ENCODE measurements around the gene GDI1. TPM values are rescaled to one million over a fixed set of nuclear protein-coding genes. Genes with fewer than 3 reads are reported as not detected.

Gene GDI1
- total and polyA plus RNA-seq, 9 of the 15 experiments (the other 6 are each of a cell fraction or from before 2014, with no cell fraction given): 0.97 to 82.6 (median 37.5) TPM

DNA sequence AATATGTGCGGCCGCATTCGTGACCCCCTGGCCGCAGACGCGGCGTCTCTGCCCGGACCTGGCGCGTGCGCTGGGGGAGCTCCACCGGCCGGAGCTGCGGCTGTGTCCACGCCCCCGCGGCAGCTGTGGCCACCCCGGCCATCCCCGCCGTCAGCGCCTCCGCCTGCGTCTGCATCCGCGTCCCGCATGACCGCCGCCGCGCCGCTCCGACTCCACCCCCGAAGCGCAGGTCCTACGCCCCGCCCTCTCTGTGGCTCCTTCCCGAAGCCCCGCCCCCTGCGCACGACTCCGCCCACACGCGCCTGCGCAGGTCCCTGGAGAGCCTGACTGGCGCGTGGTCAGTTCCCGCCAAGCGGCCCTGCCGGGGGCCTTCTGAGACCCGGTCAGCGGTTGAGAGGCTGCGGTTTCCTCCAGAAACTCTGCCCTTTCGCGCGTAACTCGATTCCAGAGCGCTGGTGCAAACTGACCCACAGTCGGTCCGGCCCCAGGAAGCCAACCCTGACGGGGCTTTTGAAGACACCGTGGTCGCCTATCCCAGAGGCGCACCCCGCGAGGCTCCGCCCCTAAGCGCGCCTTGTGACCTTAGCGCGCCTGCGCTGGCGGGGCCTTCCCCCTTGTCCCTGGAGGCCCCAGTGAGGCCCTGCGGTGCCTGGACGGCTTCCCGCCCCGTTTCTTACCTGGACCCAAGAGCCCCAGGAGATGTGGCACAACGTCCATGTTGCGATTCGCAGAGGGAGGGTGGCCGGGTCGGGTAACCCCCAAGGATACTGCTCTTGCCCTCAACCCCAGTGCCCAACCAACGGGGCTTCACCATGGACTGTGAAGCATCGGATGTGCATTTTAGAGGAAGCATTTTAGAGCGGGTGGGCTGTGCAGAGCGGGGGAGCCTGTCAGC, 42.0 kb downstream of the GDI1 start, which contains the start of gene LAGE3 (continued):
- TF ChIP-seq GTF2A2 (tag; IDR thresholded peaks at IDR 0.05) (no peak), SP1 (CRISPR knock-in tag; IDR thresholded peaks at IDR 0.05) (peak; percentile 100), MYBL2 (IDR thresholded peaks at IDR 0.05; ENCODE audit: low read depth) (no peak), MYBL2 (CRISPR knock-in tag; IDR thresholded peaks at IDR 0.05; ENCODE audit: borderline replicate concordance) (no peak), STAT5A (IDR thresholded peaks at IDR 0.05; ENCODE audit: borderline replicate concordance, low read length) (no peak), ZNF609 (CRISPR knock-in tag; IDR thresholded peaks at IDR 0.05; ENCODE audit: borderline replicate concordance) (0 out of 2 replicates have a peak, but pooled peaks have one; percentile 31), MTA3 (IDR thresholded peaks at IDR 0.05; ENCODE audit: borderline replicate concordance) (no peak), PCBP1 (IDR thresholded peaks at IDR 0.05; ENCODE audit: low read depth, low read length, poor library complexity, severe bottlenecking) (peak; percentile 33), JUND (IDR thresholded peaks at IDR 0.05; ENCODE audit: borderline replicate concordance, low read depth, low read length) (peak; percentile 19; the same call in 1 of the 2 replicates), JUND (tag; IDR thresholded peaks at IDR 0.05; ENCODE audit: borderline replicate concordance, low read depth, low read length) (no peak), USF2 (CRISPR knock-in tag; IDR thresholded peaks at IDR 0.05) (0 out of 2 replicates have a peak, but pooled peaks have one; percentile 41), NONO (IDR thresholded peaks at IDR 0.05; ENCODE audit: low read depth in 2 of 2, low read length in 1 of 2) (peak in 1 of 2 experiments; percentile 48; a peak in 1 of 4 replicates), ZNF282 (CRISPR knock-in tag; IDR thresholded peaks at IDR 0.05) (0 out of 2 replicates have a peak, but pooled peaks have one; percentile 58), NBN (IDR thresholded peaks at IDR 0.05; ENCODE audit: low read depth) (peak; percentile 47; the same call in 1 of the 2 replicates), MAZ (CRISPR knock-in tag; conservative IDR thresholded peaks at IDR 0.05 in 1 of 2, IDR thresholded peaks at IDR 0.05 in 1 of 2) (peak; percentile 22 to 80; a peak in 2 of 4 replicates), ZNF316 (IDR thresholded peaks at IDR 0.05) (no peak), RFX7 (CRISPR knock-in tag; IDR thresholded peaks at IDR 0.05) (no peak), ZFP1 (CRISPR knock-in tag; IDR thresholded peaks at IDR 0.05) (no peak), ZNF12 (CRISPR knock-in tag; IDR thresholded peaks at IDR 0.05) (no peak), HIVEP1 (CRISPR knock-in tag; IDR thresholded peaks at IDR 0.05) (no peak), HNRNPUL1 (IDR thresholded peaks at IDR 0.05; ENCODE audit: low read length) (no peak), BHLHE40 (IDR thresholded peaks at IDR 0.05; ENCODE audit: low read length) (peak; percentile 54; the same call in 1 of the 2 replicates)
- TF ChIP-seq, protein P1, sequence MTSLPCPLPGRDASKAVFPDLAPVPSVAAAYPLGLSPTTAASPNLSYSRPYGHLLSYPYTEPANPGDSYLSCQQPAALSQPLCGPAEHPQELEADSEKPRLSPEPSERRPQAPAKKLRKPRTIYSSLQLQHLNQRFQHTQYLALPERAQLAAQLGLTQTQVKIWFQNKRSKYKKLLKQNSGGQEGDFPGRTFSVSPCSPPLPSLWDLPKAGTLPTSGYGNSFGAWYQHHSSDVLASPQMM (CRISPR knock-in tag; IDR thresholded peaks at IDR 0.05): no peak
